Adrenal gland (tissue), 5 donors: ENCODE measurements around the gene CBL.

Experiments
- POLR2A ChIP-seq, 2 donors: fragments of 450-650 bp; IDR thresholded peaks; one replicate each; pipeline ENCODE4 v1.6.1; 2017; ENCODE audit warnings: antibody characterized with exemption in 2 of 2, mild to moderate bottlenecking in 2 of 2, moderate library complexity in 1 of 2
- TF ChIP-seq, protein P1 (sequence below), 6 experiments: fragments of 450-650 bp in 4 of 6; fragments of 200-600 bp in 2 of 6; sonication (generic) in 1 of 6; IDR thresholded peaks; 1 replicate in 5 of 6; 2 replicates in 1 of 6; pipeline versions ENCODE4 v1.5.1 to v1.8.0; 2016 to 2021; ENCODE audit warnings: antibody characterized with exemption in 6 of 6, mild to moderate bottlenecking in 2 of 6, moderate library complexity in 1 of 6
- donor health status: DM: no; HTN: no; CAD: no.

DNA sequence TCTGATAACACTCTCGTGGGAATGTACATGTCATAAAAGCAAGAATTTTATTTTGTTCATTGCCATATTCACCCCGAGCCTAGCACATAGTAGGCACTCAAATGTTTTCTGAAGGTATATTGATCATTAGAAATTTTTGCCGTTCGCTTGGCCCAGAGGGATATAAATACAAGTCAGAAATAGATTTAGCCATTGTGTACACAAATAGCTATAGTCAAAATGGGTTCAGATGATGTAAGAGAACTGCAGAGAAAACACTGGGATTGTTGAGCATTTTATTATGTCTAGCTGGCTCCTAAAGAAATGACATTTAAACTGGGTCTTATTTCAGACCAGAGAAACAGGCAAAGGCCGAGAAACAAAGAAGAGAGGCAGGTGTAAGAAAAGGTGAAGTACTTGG, 61.5 kb downstream of the CBL start:
- TF ChIP-seq, protein P1, sequence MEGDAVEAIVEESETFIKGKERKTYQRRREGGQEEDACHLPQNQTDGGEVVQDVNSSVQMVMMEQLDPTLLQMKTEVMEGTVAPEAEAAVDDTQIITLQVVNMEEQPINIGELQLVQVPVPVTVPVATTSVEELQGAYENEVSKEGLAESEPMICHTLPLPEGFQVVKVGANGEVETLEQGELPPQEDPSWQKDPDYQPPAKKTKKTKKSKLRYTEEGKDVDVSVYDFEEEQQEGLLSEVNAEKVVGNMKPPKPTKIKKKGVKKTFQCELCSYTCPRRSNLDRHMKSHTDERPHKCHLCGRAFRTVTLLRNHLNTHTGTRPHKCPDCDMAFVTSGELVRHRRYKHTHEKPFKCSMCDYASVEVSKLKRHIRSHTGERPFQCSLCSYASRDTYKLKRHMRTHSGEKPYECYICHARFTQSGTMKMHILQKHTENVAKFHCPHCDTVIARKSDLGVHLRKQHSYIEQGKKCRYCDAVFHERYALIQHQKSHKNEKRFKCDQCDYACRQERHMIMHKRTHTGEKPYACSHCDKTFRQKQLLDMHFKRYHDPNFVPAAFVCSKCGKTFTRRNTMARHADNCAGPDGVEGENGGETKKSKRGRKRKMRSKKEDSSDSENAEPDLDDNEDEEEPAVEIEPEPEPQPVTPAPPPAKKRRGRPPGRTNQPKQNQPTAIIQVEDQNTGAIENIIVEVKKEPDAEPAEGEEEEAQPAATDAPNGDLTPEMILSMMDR (IDR thresholded peaks at IDR 0.05): no peak
- no peak for TF ChIP-seq POLR2A (IDR thresholded peaks at IDR 0.05)
